ENCODE results near the gene SWAP70.

Gene SWAP70

GRCh38 chr11:9639099-9639498, 24.8 kb upstream of the SWAP70 start:
- Mint-ChIP-seq H3K4me1 (no peaks in the 10 kb centered on the region), H3K9me3 (no peaks in the 10 kb centered on the region), H3K4me3 (no peak overlapping the region), H3K27me3 (no peaks in the 10 kb centered on the region), H3K27ac (no peak overlapping the region), H3K36me3 (no peaks in the 10 kb centered on the region)

DNA sequence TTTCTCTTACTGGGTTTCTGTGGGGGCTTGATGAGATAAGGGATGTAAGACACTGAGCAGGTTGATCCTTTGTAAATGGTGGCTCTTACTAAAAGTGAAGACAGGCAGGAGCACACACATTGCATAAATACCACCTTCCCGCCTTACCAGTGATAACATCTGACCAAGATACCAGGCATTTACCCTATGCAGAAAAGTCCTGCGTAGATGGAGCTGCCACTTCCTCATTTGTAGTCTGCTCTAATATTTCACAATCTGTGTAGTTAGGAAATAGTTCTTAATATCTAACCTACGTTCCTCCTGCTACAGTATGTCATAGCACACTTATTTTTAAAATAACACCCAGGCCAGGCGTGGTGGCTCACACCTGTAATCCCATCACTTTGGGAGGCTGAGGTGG, 23.9 kb upstream of the SWAP70 start:
- no peaks in the 10 kb centered on the region for H3K36me3 Mint-ChIP-seq
- no peaks in the 10 kb centered on the region for H3K4me1 Mint-ChIP-seq
- no peak overlapping the region for H3K27ac Mint-ChIP-seq
- H3K4me3 Mint-ChIP-seq: no peak overlapping the region
- no peaks in the 10 kb centered on the region for H3K27me3 Mint-ChIP-seq
- no peaks in the 10 kb centered on the region for H3K9me3 Mint-ChIP-seq

GRCh38 chr11:9642894-9643293, 21.0 kb upstream of the SWAP70 start:
- Mint-ChIP-seq H3K9me3 (no peaks in the 10 kb centered on the region), H3K27me3 (no peaks in the 10 kb centered on the region), H3K27ac (no peak overlapping the region), H3K4me3 (no peak overlapping the region), H3K36me3 (peaks cover 3% of the 10 kb centered on the region), H3K4me1 (no peaks in the 10 kb centered on the region)

DNA sequence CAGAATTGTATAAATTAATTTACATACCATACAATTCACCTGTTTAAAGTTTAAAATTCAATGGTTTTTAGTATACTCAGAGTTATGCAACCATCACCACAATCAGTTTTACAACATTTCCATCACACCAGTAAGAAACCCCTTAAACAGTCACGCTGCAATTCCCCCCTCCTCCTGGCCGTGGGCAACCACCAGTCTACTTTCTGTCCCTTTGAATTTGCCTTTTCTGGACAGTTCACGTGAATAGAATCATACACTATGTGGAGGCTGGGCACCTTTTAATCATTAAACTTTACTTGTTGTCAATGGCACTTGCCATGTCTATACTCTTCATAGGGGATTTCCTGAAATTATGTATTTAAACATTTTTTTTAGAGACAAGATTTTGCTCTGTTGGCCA, 20.1 kb upstream of the SWAP70 start:
- Mint-ChIP-seq H3K27me3 (no peaks in the 10 kb centered on the region), H3K4me1 (no peaks in the 10 kb centered on the region), H3K27ac (no peak overlapping the region), H3K9me3 (peaks cover 6% of the 10 kb centered on the region), H3K4me3 (no peak overlapping the region), H3K36me3 (peaks cover 3% of the 10 kb centered on the region)

DNA sequence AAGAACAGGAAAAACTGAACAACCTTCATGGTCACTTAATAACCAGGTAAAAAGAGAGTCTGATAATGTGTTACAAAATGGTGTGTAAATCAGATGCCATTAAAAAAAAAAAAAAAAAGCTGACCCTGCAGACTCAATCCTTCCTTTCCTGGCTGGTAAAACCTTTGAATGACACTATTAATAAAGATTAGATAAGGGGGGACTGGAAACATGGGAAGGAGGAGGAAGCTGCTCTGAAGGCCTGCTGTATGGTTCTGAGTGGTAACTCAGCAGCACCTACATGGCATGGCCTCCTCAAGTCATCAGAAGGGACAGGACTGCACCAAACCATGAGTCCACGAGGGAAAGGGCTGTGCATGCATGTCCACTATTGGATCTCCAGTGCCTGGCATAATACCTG, 18.0 kb upstream of the SWAP70 start:
- Mint-ChIP-seq H3K27ac (no peak overlapping the region), H3K27me3 (no peaks in the 10 kb centered on the region), H3K9me3 (peaks cover 6% of the 10 kb centered on the region), H3K4me1 (no peaks in the 10 kb centered on the region), H3K4me3 (no peak overlapping the region), H3K36me3 (peaks cover 3% of the 10 kb centered on the region)

DNA sequence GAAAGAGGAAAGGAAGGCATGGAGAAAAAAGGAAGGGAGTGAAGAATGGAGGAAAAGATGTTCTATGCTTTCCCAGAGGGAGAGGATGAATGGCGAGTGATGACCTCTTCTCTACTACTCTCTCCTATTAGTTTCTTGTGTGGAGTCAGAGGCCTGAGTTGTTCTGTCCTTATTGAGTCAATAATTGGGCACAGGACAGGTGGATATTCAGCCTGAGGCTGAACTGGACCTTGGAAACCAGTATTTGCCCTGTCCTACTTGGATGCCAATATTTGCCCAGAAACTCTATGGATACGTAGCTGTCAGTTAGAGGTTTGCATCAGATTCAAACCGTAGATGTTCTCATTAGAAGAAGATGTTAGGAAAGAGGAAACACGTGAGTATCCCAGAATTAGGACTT, 17.6 kb upstream of the SWAP70 start:
- H3K27me3 Mint-ChIP-seq: no peaks in the 10 kb centered on the region
- H3K27ac Mint-ChIP-seq: no peak overlapping the region
- H3K36me3 Mint-ChIP-seq: peaks cover 3% of the 10 kb centered on the region
- no peaks in the 10 kb centered on the region for H3K4me1 Mint-ChIP-seq
- peaks cover 6% of the 10 kb centered on the region for H3K9me3 Mint-ChIP-seq
- no peak overlapping the region for H3K4me3 Mint-ChIP-seq

- no peak overlapping the region for H3K27ac Mint-ChIP-seq
- H3K36me3 Mint-ChIP-seq: peaks cover 4% of the 10 kb centered on the region
- H3K9me3 Mint-ChIP-seq: peaks cover 6% of the 10 kb centered on the region
- peaks cover 2% of the 10 kb centered on the region for H3K27me3 Mint-ChIP-seq
- H3K4me1 Mint-ChIP-seq: no peaks in the 10 kb centered on the region
- H3K4me3 Mint-ChIP-seq: no peak overlapping the region
Observed at GRCh38 chr11:9651481-9651880, 12.4 kb upstream of the SWAP70 start.

- H3K9me3 Mint-ChIP-seq: peaks cover 6% of the 10 kb centered on the region
- H3K4me1 Mint-ChIP-seq: no peaks in the 10 kb centered on the region
- no peak overlapping the region for H3K4me3 Mint-ChIP-seq
- H3K27ac Mint-ChIP-seq: no peak overlapping the region
- peaks cover 2% of the 10 kb centered on the region for H3K27me3 Mint-ChIP-seq
- H3K36me3 Mint-ChIP-seq: peaks cover 4% of the 10 kb centered on the region
Observed at GRCh38 chr11:9651899-9652748, 11.8 kb upstream of the SWAP70 start.

- H3K4me3 Mint-ChIP-seq: no peak overlapping the region
Observed at GRCh38 chr11:9653871-9654270, 10.0 kb upstream of the SWAP70 start.

DNA sequence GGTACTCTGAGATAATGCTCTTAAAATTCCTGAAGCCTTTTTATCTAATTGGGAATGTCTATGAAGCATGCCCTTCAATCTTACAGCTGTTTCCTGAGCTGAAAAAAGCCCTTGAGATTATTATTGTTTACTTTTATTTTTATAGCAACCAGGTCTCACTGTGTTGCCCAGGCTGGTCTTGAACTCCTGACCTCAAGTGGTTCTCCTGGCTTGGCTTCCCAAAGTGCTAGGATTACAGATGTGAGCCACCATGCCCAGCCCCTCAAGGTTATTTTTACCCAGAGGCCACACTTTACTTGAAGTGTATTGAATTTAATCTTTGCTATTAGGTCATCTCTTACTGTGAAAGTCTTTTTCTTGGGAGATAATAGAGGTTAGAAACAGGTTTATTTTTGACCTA, 7.0 kb upstream of the SWAP70 start:
- H3K36me3 Mint-ChIP-seq: peaks cover 2% of the 10 kb centered on the region

More at GRCh38 chr11:9653871-9654270, 10.0 kb upstream of the SWAP70 start:
- Mint-ChIP-seq H3K27me3 (peaks cover 3% of the 10 kb centered on the region), H3K27ac (no peak overlapping the region), H3K36me3 (peaks cover 2% of the 10 kb centered on the region), H3K4me1 (no peaks in the 10 kb centered on the region), H3K9me3 (no peaks in the 10 kb centered on the region)

DNA sequence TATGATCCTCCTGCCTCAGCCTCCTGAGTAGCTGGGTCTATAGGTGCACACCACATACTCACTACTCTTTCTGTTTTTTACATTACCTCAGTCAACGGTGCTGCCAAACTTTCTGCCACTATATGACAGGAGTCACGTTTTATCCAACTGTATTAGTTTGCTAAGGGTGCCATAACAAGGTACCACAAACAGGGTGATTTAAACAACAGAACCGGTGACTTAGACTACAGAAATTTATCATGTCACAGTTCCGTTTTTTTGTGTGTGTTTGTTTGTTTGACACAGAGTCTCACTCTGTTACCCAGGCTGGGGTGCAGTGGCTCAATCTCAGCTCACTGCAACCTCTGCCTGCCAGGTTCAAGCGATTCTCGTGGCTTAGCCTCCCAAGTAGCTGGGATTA, 6.3 kb upstream of the SWAP70 start:
- Mint-ChIP-seq H3K4me1 (no peaks in the 10 kb centered on the region), H3K9me3 (no peaks in the 10 kb centered on the region), H3K36me3 (peaks cover 2% of the 10 kb centered on the region), H3K4me3 (no peak overlapping the region), H3K27me3 (peaks cover 15% of the 10 kb centered on the region), H3K27ac (no peak overlapping the region)

More for the DNA sequence above, 7.0 kb upstream of the SWAP70 start:
- no peak overlapping the region for H3K27ac Mint-ChIP-seq
- H3K27me3 Mint-ChIP-seq: peaks cover 10% of the 10 kb centered on the region
- no peaks in the 10 kb centered on the region for H3K4me1 Mint-ChIP-seq
- no peak overlapping the region for H3K4me3 Mint-ChIP-seq
- H3K9me3 Mint-ChIP-seq: no peaks in the 10 kb centered on the region

DNA sequence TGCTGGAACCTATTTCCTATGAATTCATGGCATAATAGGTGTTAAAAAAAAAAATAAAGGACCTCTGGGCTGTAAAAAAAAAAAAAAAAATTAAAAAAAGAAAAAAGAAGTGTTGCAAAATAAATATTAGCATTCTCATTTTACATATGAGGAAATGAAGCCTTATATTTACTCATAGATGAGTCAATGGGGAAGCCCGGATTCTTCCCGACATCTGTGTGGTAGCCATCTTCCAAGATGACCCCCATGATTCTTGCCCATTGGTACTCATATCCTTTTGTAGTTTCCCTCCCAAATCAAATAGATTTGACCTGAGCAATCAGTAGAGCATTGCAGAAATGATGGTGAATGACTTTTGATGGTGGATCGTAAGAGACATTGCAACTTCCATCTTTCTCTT, 3.0 kb upstream of the SWAP70 start:
- no peak overlapping the region for H3K4me3 Mint-ChIP-seq
- peaks cover 11% of the 10 kb centered on the region for H3K4me1 Mint-ChIP-seq
- H3K36me3 Mint-ChIP-seq: peaks cover 3% of the 10 kb centered on the region
- no peak overlapping the region for H3K27ac Mint-ChIP-seq
- H3K27me3 Mint-ChIP-seq: peaks cover 27% of the 10 kb centered on the region
- H3K9me3 Mint-ChIP-seq: peaks cover 5% of the 10 kb centered on the region

DNA sequence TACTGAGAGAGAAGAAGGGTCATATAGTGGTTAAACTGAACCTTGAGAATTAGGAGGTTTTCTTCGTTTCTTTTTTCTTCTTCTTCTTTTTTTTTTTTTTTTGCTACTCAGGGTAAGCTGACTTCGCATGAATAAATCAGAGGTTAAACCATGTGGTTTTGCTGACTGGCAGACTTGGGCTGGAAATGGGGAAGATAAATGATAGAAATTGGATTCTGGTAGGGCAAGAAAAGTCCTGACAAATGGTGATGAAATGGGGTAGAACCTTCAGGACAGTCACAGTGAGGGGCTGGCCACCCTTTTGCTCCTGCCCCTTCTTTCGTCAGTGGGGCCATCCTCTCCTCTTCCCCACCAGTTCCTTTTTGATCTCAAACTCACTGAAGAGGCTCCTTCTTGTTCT, 1.6 kb upstream of the SWAP70 start:
- H3K4me1 Mint-ChIP-seq: peaks cover 11% of the 10 kb centered on the region
- H3K27ac Mint-ChIP-seq: no peak overlapping the region
- peaks cover 31% of the 10 kb centered on the region for H3K27me3 Mint-ChIP-seq

GRCh38 chr11:9664276-9665171, 647 bp downstream of the SWAP70 start:
- H3K36me3 Mint-ChIP-seq: peaks cover 3% of the 10 kb centered on the region
- H3K4me3 Mint-ChIP-seq: peak overlapping the region; percentile 86
- H3K27ac Mint-ChIP-seq: no peak overlapping the region
- H3K27me3 Mint-ChIP-seq: peaks cover 33% of the 10 kb centered on the region
- H3K4me1 Mint-ChIP-seq: peaks cover 11% of the 10 kb centered on the region
- H3K9me3 Mint-ChIP-seq: peaks cover 5% of the 10 kb centered on the region

More for the DNA sequence above, 1.6 kb upstream of the SWAP70 start:
- H3K4me3 Mint-ChIP-seq: peak overlapping the region; percentile 24
- peaks cover 3% of the 10 kb centered on the region for H3K36me3 Mint-ChIP-seq
- peaks cover 5% of the 10 kb centered on the region for H3K9me3 Mint-ChIP-seq

- Mint-ChIP-seq H3K4me1 (peaks cover 11% of the 10 kb centered on the region), H3K9me3 (peaks cover 5% of the 10 kb centered on the region), H3K4me3 (peak overlapping the region; percentile 26), H3K36me3 (peaks cover 3% of the 10 kb centered on the region), H3K27me3 (peaks cover 33% of the 10 kb centered on the region), H3K27ac (no peak overlapping the region)
Observed at GRCh38 chr11:9665749-9666148, 1.9 kb downstream of the SWAP70 start.

DNA sequence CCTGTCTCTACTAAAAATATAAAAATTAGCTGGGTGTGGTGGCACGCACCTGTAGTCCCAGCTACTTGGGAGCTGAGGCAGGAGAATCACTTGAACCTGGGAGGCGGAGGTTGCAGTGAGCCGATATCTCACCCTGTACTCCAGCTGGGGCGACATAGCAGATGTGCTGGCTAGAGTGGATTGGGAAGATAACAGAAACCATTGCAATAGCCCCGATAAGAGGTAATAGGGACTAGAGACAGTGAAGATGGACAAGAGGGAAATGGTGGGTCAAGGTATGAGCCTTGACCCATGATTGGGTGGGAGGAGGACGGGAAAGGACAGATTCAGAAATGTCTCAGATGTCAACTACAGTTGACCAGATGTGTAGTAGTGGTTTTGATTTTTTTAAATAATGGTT, 6.1 kb downstream of the SWAP70 start:
- peaks cover 15% of the 10 kb centered on the region for H3K27me3 Mint-ChIP-seq
- no peak overlapping the region for H3K4me3 Mint-ChIP-seq
- no peak overlapping the region for H3K27ac Mint-ChIP-seq
- H3K36me3 Mint-ChIP-seq: peaks cover 3% of the 10 kb centered on the region
- peaks cover 4% of the 10 kb centered on the region for H3K4me1 Mint-ChIP-seq
- peaks cover 5% of the 10 kb centered on the region for H3K9me3 Mint-ChIP-seq
